Gastroesophageal sphincter (tissue), 4 donors: Measurements from ENCODE around the gene KRTAP5-3. TPM values are rescaled to one million over a fixed set of nuclear protein-coding genes. Genes with fewer than 3 reads are reported as not detected.
"Not testable (repeated sequence)": the region's sequence is repeated elsewhere in the genome, so short reads cannot be mapped to it uniquely, and the experiment has no call there.

Source experiments
- ATAC-seq: fragments of 150-250 bp; one replicate; pipeline ENCODE4 v1.9.1; 2016; ENCODE audit warnings: mild to moderate bottlenecking, moderate library complexity
- H3K27ac ChIP-seq, 4 donors: fragments of 200-600 bp; sonication (generic) in 3 of 4; 1 replicate in 3 of 4; 2 replicates in 1 of 4; pipeline ENCODE4 v1.5.1; 2016 to 2019
- H3K27me3 ChIP-seq: fragments of 200-600 bp; sonication (generic); one replicate; pipeline ENCODE4 v1.5.1; 2019
- H3K36me3 ChIP-seq, 2 donors: fragments of 200-600 bp; sonication (generic); one replicate each; pipeline ENCODE4 v1.5.1; 2019; ENCODE audit warnings: control low read depth in 1 of 2
- H3K4me1 ChIP-seq, 3 donors: fragments of 200-600 bp; sonication (generic); 1 replicate in 2 of 3; 2 replicates in 1 of 3; pipeline ENCODE4 v1.5.1; 2016 to 2019; ENCODE audit warnings: control low read depth in 2 of 3
- H3K4me3 ChIP-seq, 2 donors: fragments of 200-600 bp; sonication (generic); one replicate each; pipeline ENCODE4 v1.5.1; 2019; ENCODE audit warnings: mild to moderate bottlenecking in 1 of 2, moderate library complexity in 1 of 2
- H3K9me3 ChIP-seq, 3 donors: fragments of 200-600 bp; sonication (generic); one replicate each; pipeline ENCODE4 v1.5.1; 2017 to 2019; ENCODE audit warnings: control low read depth in 2 of 3
- CTCF ChIP-seq, 4 experiments: fragments of 200-600 bp in 2 of 4; fragments of 450-650 bp in 2 of 4; sonication (generic) in 1 of 4; IDR thresholded peaks; one replicate each; pipeline ENCODE4 v1.5.1; 2017 to 2019; ENCODE audit warnings: antibody characterized with exemption in 4 of 4, mild to moderate bottlenecking in 2 of 4, moderate library complexity in 2 of 4
- EP300 ChIP-seq: sonication (generic); formaldehyde crosslinking; IDR thresholded peaks from one replicate; pipeline ENCODE4 v1.6.1; 2017; ENCODE audit warnings: antibody characterized with exemption, mild to moderate bottlenecking
- POLR2A ChIP-seq, 2 donors: fragments of 450-650 bp; IDR thresholded peaks; one replicate each; pipeline ENCODE4 v1.6.1; 2017; ENCODE audit warnings: antibody characterized with exemption in 2 of 2, mild to moderate bottlenecking in 2 of 2, moderate library complexity in 1 of 2
- POLR2AphosphoS5 ChIP-seq: sonication (generic); formaldehyde crosslinking; IDR thresholded peaks from one replicate; pipeline ENCODE4 v1.6.1; 2017; ENCODE audit warnings: antibody characterized with exemption
- WGBS, 2 donors: methylation state at CpG; one replicate each; pipeline ENCODE4 v1.1.5; 2018; ENCODE audit warnings: low coverage in 1 of 2; 5-methylcytosine and 5-hydroxymethylcytosine counted together
- total RNA-seq, 4 donors: library from RNA; depleted of rRNA; stranded (reverse); fragments of >200 nt; gene quantifications; one replicate each; pipeline ENCODE4 v1.1.0, GENCODE V29; 2016

The KRTAP5-3 gene
- total RNA-seq, 4 donors from 2014 or later, result not detected

- H3K4me1 ChIP-seq, result no peaks in the 10 kb centered on the region
- no peak overlapping the region for H3K4me3 ChIP-seq
- H3K27ac ChIP-seq, result no peak overlapping the region
- H3K27me3 ChIP-seq, result peaks cover 70% of the 10 kb centered on the region
- H3K9me3 ChIP-seq, result no peaks in the 10 kb centered on the region
- no peaks in the 10 kb centered on the region for H3K36me3 ChIP-seq
- TF ChIP-seq POLR2A (IDR thresholded peaks at IDR 0.05), result no peak
- no peak for TF ChIP-seq CTCF (IDR thresholded peaks at IDR 0.05)
- no peak for TF ChIP-seq POLR2AphosphoS5
- no peak for TF ChIP-seq EP300
- 64 to 90% methylated on average over 1 of the region's 1 CpG for WGBS, 2 donors
- ATAC-seq, result no peak
These were observed 4.6 kb downstream of the KRTAP5-3 start for GRCh38 chr11:1603629-1604028.

- H3K36me3 ChIP-seq, H3K4me3 ChIP-seq, ATAC-seq, H3K4me1 ChIP-seq, H3K27ac ChIP-seq, H3K9me3 ChIP-seq: not testable (repeated sequence)
- 57 to 58% methylated on average over 2 to 3 of the region's 3 CpGs for WGBS, 2 donors
- H3K27me3 ChIP-seq, result peaks cover 72% of the 10 kb centered on the region
These were observed 6.6 kb downstream of the KRTAP5-3 start for GRCh38 chr11:1601663-1602062.

GRCh38 chr11:1600626-1601025 lies 7.6 kb downstream of the KRTAP5-3 start:
- no peaks in the 10 kb centered on the region for H3K36me3 ChIP-seq
- 63 to 80% methylated on average over 2 to 5 of the region's 5 CpGs for WGBS, 2 donors
- no peak overlapping the region for H3K27ac ChIP-seq
- ATAC-seq, result no peak
- H3K27me3 ChIP-seq, result peaks cover 75% of the 10 kb centered on the region
- no peak overlapping the region for H3K4me3 ChIP-seq
- TF ChIP-seq CTCF (IDR thresholded peaks at IDR 0.05), result no peak
- TF ChIP-seq EP300, result no peak
- TF ChIP-seq POLR2AphosphoS5, result no peak
- TF ChIP-seq POLR2A (IDR thresholded peaks at IDR 0.05), result no peak
- no peaks in the 10 kb centered on the region for H3K9me3 ChIP-seq
- H3K4me1 ChIP-seq, result no peaks in the 10 kb centered on the region

GRCh38 chr11:1598816-1599215 lies 9.4 kb downstream of the KRTAP5-3 start:
- Histone ChIP-seq H3K4me1 (no peaks in the 10 kb centered on the region), H3K36me3 (no peaks in the 10 kb centered on the region), H3K27me3 (peaks cover 69% of the 10 kb centered on the region), H3K4me3 (no peak overlapping the region), H3K9me3 (no peaks in the 10 kb centered on the region), H3K27ac (no peak overlapping the region)
- WGBS, 2 donors, result 83% methylated on average over 2 of the region's 6 CpGs; no CpG with 5 or more reads in 1 of the 2 donors
- no peak for ATAC-seq
- TF ChIP-seq POLR2AphosphoS5, result no peak
- no peak for TF ChIP-seq POLR2A (IDR thresholded peaks at IDR 0.05)
- no peak for TF ChIP-seq EP300
- TF ChIP-seq CTCF (IDR thresholded peaks at IDR 0.05), result no peak

- not testable (repeated sequence) for ATAC-seq, H3K27ac ChIP-seq, H3K9me3 ChIP-seq, H3K4me1 ChIP-seq, H3K4me3 ChIP-seq, H3K36me3 ChIP-seq
- 73 to 100% methylated on average over 1 to 3 of the region's 3 CpGs for WGBS, 2 donors
- peaks cover 69% of the 10 kb centered on the region for H3K27me3 ChIP-seq
These were observed 9.9 kb downstream of the KRTAP5-3 start for GRCh38 chr11:1598406-1598805.

GRCh38 chr11:1597994-1598380 lies 10.3 kb downstream of the KRTAP5-3 start, which contains the start of gene KRTAP5-2:
Gene KRTAP5-2 (minus strand): TSS chr11:1598294. CDS start chr11:1598250, 44 bp downstream.
- no peak for ATAC-seq
- H3K27ac ChIP-seq, result no peak within 1 kb of the TSS
- no CpG with 5 or more reads among the region's 4 CpGs for WGBS, 2 donors
- no peaks in the 10 kb centered on the region for H3K4me1 ChIP-seq
- no peak within 1 kb of the TSS for H3K4me3 ChIP-seq
- peaks cover 71% of the 10 kb centered on the region for H3K27me3 ChIP-seq
- no peaks in the 10 kb centered on the region for H3K36me3 ChIP-seq
- no peaks in the 10 kb centered on the region for H3K9me3 ChIP-seq
- TF ChIP-seq EP300 (no peak), CTCF (IDR thresholded peaks at IDR 0.05) (no peak), POLR2A (IDR thresholded peaks at IDR 0.05) (no peak), POLR2AphosphoS5 (no peak)
